ENCODE data around the gene LMNA. TPM values are rescaled to one million over a fixed set of nuclear protein-coding genes. Genes with fewer than 3 reads are reported as not detected.
"Not testable (repeated sequence)": the region's sequence is repeated elsewhere in the genome, so short reads cannot be mapped to it uniquely, and the experiment has no call there.

The LMNA gene
- total and polyA plus RNA-seq, 9 donors: 50.1 to 609 (median 360) TPM

DNA sequence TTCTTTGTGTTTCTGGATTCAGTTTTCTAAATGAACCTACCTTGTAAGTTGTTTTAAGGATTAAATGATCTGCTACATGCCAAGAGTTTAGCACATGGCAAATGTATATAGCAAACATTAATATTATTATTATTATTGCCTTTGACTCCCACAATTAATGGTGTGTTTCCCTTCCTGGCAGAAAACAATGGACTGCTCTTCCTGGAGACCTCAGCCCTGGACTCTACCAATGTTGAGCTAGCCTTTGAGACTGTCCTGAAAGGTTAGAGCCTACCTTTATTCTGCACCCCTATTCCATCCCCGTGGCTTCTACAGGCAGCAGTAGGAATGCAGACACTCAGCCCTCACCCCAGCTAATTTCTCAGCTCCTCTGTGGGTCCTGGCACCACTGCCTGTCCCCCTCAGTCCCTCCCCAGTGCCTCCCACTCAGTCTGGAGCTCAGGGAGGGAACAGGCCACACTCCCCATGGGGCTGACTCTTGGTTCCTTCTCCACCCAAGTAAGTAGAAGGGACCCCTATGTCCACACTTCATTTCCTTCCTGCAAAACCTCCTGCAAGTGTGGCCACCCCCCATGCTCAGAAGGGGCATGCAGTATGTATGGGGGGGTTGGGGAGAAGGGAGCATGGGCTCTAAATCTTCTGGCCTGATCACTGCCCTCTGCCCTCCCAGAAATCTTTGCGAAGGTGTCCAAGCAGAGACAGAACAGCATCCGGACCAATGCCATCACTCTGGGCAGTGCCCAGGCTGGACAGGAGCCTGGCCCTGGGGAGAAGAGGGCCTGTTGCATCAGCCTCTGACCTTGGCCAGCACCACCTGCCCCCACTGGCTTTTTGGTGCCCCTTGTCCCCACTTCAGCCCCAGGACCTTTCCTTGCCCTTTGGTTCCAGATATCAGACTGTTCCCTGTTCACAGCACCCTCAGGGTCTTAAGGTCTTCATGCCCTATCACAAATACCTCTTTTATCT is 44.7 kb upstream of the LMNA start:
- H3K9me3 ChIP-seq: no peaks in the 10 kb centered on the region
- TF ChIP-seq POLR2A (IDR thresholded peaks at IDR 0.05) (no peak), EP300 (IDR thresholded peaks at IDR 0.05) (no peak)
- TF ChIP-seq, protein P1, sequence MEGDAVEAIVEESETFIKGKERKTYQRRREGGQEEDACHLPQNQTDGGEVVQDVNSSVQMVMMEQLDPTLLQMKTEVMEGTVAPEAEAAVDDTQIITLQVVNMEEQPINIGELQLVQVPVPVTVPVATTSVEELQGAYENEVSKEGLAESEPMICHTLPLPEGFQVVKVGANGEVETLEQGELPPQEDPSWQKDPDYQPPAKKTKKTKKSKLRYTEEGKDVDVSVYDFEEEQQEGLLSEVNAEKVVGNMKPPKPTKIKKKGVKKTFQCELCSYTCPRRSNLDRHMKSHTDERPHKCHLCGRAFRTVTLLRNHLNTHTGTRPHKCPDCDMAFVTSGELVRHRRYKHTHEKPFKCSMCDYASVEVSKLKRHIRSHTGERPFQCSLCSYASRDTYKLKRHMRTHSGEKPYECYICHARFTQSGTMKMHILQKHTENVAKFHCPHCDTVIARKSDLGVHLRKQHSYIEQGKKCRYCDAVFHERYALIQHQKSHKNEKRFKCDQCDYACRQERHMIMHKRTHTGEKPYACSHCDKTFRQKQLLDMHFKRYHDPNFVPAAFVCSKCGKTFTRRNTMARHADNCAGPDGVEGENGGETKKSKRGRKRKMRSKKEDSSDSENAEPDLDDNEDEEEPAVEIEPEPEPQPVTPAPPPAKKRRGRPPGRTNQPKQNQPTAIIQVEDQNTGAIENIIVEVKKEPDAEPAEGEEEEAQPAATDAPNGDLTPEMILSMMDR (IDR thresholded peaks at IDR 0.05): no peak
- intact Hi-C loops (cut with DNase I): no loop called here
- no peaks in the 10 kb centered on the region for H3K4me1 ChIP-seq (ENCODE audit: insufficient read depth)
- no peaks in the 10 kb centered on the region for H3K36me3 ChIP-seq
- H3K4me3 ChIP-seq: no peak overlapping the region
- DNase-seq: no peak
- WGBS, 3 donors: 55 to 80% (median 73%) methylated on average over 3 of the region's 3 CpGs
- H3K27me3 ChIP-seq: no peaks in the 10 kb centered on the region
- no peak overlapping the region for H3K27ac ChIP-seq

DNA sequence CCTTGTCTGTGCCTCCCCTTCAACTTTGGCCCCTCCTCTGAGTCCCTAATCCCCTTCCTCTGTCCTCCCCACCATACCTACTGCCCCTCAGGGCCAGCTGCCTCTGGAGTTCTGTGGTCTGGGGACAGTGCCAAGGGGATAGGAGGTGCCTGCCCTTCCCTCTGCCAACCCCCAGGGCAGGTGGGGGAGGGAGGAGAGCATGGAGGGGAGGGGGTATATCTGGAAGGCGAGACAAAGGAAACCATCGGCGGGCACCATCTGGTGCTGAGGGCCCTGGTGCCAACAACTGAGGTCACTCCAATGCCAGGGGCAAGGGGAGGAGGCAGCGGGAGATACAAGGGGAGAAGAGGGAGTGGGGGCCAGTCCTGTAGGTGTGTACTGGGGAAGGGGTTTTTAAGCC is 44.0 kb upstream of the LMNA start:
- Histone ChIP-seq H3K36me3 (no peaks in the 10 kb centered on the region), H3K4me1 (ENCODE audit: insufficient read depth) (no peaks in the 10 kb centered on the region), H3K4me3 (no peak overlapping the region), H3K9me3 (no peaks in the 10 kb centered on the region), H3K27ac (no peak overlapping the region), H3K27me3 (no peaks in the 10 kb centered on the region)
- 30 to 46% (median 42%) methylated on average over 4 of the region's 4 CpGs for whole genome bisulfite sequencing, 3 donors
- intact Hi-C loops (cut with DNase I): no loop called here
- TF ChIP-seq EP300 (IDR thresholded peaks at IDR 0.05): no peak
- TF ChIP-seq, protein P1 (IDR thresholded peaks at IDR 0.05): no peak
- no peak for TF ChIP-seq POLR2A (IDR thresholded peaks at IDR 0.05)
- no peak for DNase-seq

DNA sequence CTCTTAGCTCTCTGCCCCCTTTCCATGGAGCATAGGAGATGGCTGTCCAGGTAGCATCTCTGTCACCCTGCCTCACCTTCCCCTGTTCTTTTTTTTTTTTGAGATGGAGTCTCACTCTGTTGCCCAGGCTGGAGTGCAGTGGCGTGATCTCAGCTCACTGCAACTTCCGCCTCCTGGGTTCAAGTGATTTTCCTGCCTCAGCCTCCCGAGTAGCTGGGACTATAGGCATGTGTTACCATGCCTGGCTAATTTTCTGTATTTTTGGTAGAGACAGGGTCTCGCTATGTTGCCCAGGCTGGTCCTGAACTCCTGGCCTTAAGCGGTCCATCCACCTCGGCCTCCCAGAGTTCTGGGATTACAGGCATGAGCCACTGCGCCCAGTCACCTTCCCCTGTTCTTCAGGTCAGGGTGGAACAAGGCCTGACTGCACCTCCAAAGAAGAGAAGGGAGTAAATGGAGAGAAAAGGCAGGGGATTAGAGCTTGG is 43.1 kb upstream of the LMNA start:
- H3K36me3 ChIP-seq; H3K4me1 ChIP-seq (ENCODE audit: insufficient read depth); DNase-seq; H3K27me3 ChIP-seq; H3K27ac ChIP-seq; H3K9me3 ChIP-seq; H3K4me3 ChIP-seq; intact Hi-C loops (cut with DNase I): not testable (repeated sequence)
- 81 to 87% (median 84%) methylated on average over 7 of the region's 7 CpGs for WGBS, 3 donors

DNA sequence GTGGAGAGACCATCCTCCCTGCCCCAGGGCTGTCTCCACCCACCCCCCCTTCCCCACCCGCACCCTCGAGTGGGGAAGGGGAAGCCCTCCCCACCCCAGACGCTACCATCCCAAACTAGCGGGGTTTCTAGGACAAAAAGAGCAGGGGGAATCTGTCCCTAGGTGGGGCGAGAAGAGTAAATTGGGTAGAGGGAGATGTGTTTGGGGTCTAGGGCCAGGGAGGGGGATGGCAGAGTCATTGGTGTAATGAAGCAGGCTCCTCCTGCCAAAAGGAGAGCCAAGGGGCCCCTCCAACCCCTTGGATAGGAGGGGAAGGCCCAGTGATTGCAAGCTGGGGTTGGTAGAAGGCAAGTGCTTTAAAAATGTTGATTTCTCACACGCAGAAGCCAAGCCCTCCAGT is 42.3 kb upstream of the LMNA start:
- Histone ChIP-seq H3K27me3 (no peaks in the 10 kb centered on the region), H3K27ac (no peak overlapping the region), H3K36me3 (no peaks in the 10 kb centered on the region), H3K9me3 (no peaks in the 10 kb centered on the region), H3K4me1 (ENCODE audit: insufficient read depth) (no peaks in the 10 kb centered on the region), H3K4me3 (no peak overlapping the region)
- no peak for DNase-seq
- TF ChIP-seq, protein P1 (IDR thresholded peaks at IDR 0.05): no peak
- TF ChIP-seq EP300 (IDR thresholded peaks at IDR 0.05) (no peak), POLR2A (IDR thresholded peaks at IDR 0.05) (no peak)
- WGBS, 3 donors: 50 to 53% (median 52%) methylated on average over 6 of the region's 6 CpGs
- intact Hi-C loops (cut with DNase I): no loop called here

DNA sequence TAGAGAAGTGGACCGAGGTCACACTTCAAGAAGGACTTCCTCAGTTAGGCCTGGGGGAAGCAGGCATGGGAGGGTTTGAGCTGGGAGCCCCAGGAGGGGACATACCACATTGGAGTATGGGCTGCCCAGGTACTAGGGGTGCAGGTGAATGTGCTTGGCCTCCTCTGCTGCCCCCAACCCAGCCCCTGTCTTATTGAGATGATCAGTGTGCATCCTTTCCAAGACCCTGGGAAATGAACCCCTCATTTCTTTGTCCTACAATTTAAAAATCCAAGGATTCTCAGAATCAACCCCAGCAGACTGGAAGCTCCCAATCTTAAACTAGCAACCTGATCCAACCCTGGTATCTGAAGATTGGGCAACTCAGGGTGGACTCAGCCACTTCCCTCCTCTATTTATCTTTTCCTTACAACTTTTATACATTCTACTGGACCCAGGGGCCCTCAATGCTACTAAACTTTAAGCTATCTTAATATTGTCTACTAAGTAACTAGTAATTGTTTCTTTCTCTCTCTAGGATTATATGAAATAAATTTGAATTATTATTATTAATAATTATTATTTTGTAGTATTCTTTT is 41.3 kb upstream of the LMNA start:
- Histone ChIP-seq H3K4me1 (ENCODE audit: insufficient read depth) (no peaks in the 10 kb centered on the region), H3K36me3 (no peaks in the 10 kb centered on the region), H3K27me3 (no peaks in the 10 kb centered on the region), H3K9me3 (no peaks in the 10 kb centered on the region), H3K4me3 (no peak overlapping the region), H3K27ac (no peak overlapping the region)
- DNase-seq: no peak
- TF ChIP-seq POLR2A (IDR thresholded peaks at IDR 0.05) (no peak), EP300 (IDR thresholded peaks at IDR 0.05) (no peak)
- TF ChIP-seq, protein P1 (IDR thresholded peaks at IDR 0.05): no peak
- intact Hi-C loops (cut with DNase I): no loop called here
- WGBS, 3 donors: 0 to 65% (median 39%) methylated on average over 1 of the region's 1 CpG

All from ovary (tissue), 9 donors.